Measurements from ENCODE around the gene BEGAIN. TPM values are rescaled to one million over a fixed set of nuclear protein-coding genes. Genes with fewer than 3 reads are reported as not detected.

BEGAIN gene
- total RNA-seq, 4 donors from 2014 or later, result 2.6 to 16.5 (median 4.4) TPM; not detected in 1

DNA sequence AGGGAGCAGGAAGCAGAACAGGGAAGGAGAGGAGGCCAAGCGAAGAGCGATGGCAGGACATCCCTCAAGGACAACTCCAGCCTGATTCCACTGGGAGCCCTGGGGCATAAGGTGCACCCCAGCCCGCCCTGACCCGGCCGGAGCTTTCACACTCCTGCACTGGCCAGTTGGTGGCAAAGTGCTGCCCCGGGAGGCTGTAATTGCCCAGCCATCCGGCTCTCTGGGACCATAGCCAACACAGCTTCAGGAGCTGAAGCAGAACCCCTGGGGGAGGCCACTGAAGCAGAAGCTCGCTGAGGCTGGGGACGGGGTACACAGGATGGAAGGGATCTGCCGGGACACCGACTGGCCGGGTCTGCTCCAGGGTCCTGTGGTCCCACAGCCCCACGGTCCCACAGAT is 41.9 kb upstream of the BEGAIN start:
- intact Hi-C loops (cut with DNase I; ENCODE audit: low total_unique reads), result no loop called here
- TF ChIP-seq POLR2A (IDR thresholded peaks at IDR 0.05) (no peak), CTCF (IDR thresholded peaks at IDR 0.05) (no peak)
- no peak for DNase-seq
- H3K4me3 ChIP-seq, result no peak overlapping the region
- H3K27ac ChIP-seq, result no peak overlapping the region
- no peaks in the 10 kb centered on the region for H3K9me3 ChIP-seq
- no peaks in the 10 kb centered on the region for H3K27me3 ChIP-seq
- no peaks in the 10 kb centered on the region for H3K36me3 ChIP-seq
- H3K4me1 ChIP-seq, result no peaks in the 10 kb centered on the region

GRCh38 chr14:100628225-100628624 is 41.0 kb upstream of the BEGAIN start:
- H3K9me3 ChIP-seq, result no peaks in the 10 kb centered on the region
- TF ChIP-seq POLR2A (IDR thresholded peaks at IDR 0.05) (no peak), CTCF (IDR thresholded peaks at IDR 0.05) (no peak)
- H3K4me1 ChIP-seq, result no peaks in the 10 kb centered on the region
- no peaks in the 10 kb centered on the region for H3K27me3 ChIP-seq
- H3K36me3 ChIP-seq, result no peaks in the 10 kb centered on the region
- intact Hi-C loops (cut with DNase I; ENCODE audit: low total_unique reads), result no loop called here
- H3K4me3 ChIP-seq, result no peak overlapping the region
- H3K27ac ChIP-seq, result no peak overlapping the region
- DNase-seq, result no peak

DNA sequence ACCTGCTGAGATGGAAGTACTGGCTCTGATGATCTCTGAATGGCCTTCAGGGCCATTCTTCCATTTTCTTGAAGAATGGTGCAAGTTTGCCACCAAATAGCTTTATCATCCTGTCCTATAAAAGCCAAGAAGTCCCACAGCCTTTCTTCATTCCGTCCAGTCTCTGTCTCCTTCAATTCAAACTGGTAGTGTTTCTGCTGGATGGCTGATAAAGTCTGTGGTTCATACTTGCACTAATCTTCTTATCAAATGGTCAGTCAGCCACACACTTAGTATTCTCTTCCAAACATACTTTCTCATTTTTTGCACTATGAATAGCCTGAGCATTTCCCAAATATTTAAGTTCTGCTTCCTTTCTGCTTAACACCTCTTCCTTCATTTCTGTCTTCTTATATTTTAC is 39.4 kb upstream of the BEGAIN start:
- no peaks in the 10 kb centered on the region for H3K36me3 ChIP-seq
- intact Hi-C loops (cut with DNase I; ENCODE audit: low total_unique reads), result no loop called here
- no peaks in the 10 kb centered on the region for H3K27me3 ChIP-seq
- DNase-seq, result no peak
- no peak overlapping the region for H3K27ac ChIP-seq
- no peak overlapping the region for H3K4me3 ChIP-seq
- no peak for TF ChIP-seq CTCF (IDR thresholded peaks at IDR 0.05)
- no peak for TF ChIP-seq POLR2A (IDR thresholded peaks at IDR 0.05)
- H3K9me3 ChIP-seq, result no peaks in the 10 kb centered on the region
- H3K4me1 ChIP-seq, result no peaks in the 10 kb centered on the region

GRCh38 chr14:100623961-100624360 is 36.7 kb upstream of the BEGAIN start:
- TF ChIP-seq CTCF (IDR thresholded peaks at IDR 0.05) (no peak), POLR2A (IDR thresholded peaks at IDR 0.05) (no peak)
- H3K4me1 ChIP-seq, result no peaks in the 10 kb centered on the region
- H3K4me3 ChIP-seq, result no peak overlapping the region
- H3K27me3 ChIP-seq, result no peaks in the 10 kb centered on the region
- H3K36me3 ChIP-seq, result no peaks in the 10 kb centered on the region
- no peaks in the 10 kb centered on the region for H3K9me3 ChIP-seq
- no peak for DNase-seq
- H3K27ac ChIP-seq, result no peak overlapping the region
- intact Hi-C loops (cut with DNase I; ENCODE audit: low total_unique reads), result no loop called here

DNA sequence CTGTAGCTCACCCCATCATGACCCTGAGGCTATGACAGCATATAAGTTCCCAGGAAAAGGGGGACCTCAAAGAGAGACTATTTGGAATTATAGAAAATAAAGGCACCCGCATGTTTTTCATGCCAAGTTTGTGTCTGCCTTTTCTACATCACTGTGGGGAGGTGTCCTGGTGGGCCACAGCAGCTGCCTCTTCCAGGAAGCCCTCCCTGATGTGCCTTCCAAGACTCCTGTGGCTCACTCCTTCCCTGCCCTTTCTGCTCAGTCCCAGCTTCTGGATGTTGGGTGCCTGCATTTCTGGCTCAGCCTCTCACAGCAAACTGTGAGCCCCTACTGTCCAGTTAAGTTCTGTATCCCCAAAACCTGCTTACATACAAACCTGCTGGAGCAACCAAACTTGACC is 36.3 kb upstream of the BEGAIN start:
- no peak overlapping the region for H3K27ac ChIP-seq
- TF ChIP-seq POLR2A (IDR thresholded peaks at IDR 0.05) (no peak), CTCF (IDR thresholded peaks at IDR 0.05) (no peak)
- DNase-seq, result no peak
- no peaks in the 10 kb centered on the region for H3K9me3 ChIP-seq
- no peaks in the 10 kb centered on the region for H3K36me3 ChIP-seq
- intact Hi-C loops (cut with DNase I; ENCODE audit: low total_unique reads), result no loop called here
- H3K4me1 ChIP-seq, result no peaks in the 10 kb centered on the region
- H3K27me3 ChIP-seq, result no peaks in the 10 kb centered on the region
- H3K4me3 ChIP-seq, result no peak overlapping the region
